Measurements from ENCODE around the gene SUSD1.

SUSD1 gene

GRCh38 chr9:112051812-112052211, 123.3 kb downstream of the SUSD1 start:
- H3K27ac ChIP-seq: no peak overlapping the region
- TF ChIP-seq ZFX (IDR thresholded peaks at IDR 0.05; ENCODE audit: borderline replicate concordance) (no peak), CTCF (IDR thresholded peaks at IDR 0.05) (no peak)

GRCh38 chr9:112050544-112051475, 124.3 kb downstream of the SUSD1 start:
- TF ChIP-seq CTCF (IDR thresholded peaks at IDR 0.05) (no peak), ZFX (IDR thresholded peaks at IDR 0.05; ENCODE audit: borderline replicate concordance) (no peak)
- no peak overlapping the region for H3K27ac ChIP-seq

- H3K27ac ChIP-seq: no peak overlapping the region
Observed at GRCh38 chr9:112049811-112050516, 125.1 kb downstream of the SUSD1 start.

DNA sequence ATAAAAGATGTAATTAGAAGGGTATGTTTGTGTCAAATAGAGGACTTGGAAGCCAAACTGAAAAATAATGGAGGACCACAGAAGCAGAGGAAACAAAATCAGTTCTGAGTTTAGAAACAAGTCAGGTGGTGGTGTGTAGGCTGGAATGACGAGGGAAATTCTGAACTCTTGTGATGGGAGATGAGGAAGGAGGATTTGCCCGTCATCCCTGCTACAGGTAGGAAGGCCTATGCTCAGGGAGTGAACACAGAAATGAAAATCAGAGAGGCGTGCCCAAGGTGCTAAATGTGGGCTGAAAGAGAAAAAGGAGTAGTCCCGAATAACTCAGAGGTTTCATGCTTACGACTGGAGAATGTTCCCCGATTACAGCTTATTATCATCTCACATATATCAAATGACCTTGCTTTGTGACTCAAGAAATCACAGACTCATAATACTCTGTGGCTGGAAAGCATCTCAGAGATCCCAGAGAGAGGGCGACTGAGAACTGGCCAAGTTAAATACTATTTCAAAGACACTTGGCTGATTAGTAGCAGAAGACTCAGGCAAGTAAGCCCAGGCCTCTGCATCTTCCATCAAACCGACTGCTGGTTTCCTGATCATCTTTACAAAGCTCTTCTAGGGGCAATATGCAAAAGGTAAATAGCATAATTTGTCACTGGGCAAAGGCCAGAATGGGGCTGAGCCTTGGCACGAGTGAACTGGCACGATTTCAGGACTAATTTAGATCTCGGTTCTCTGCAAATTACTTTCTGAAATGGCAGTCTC, 126.0 kb downstream of the SUSD1 start:
- TF ChIP-seq ZFX (IDR thresholded peaks at IDR 0.05; ENCODE audit: borderline replicate concordance): no peak
- no peak for TF ChIP-seq CTCF (IDR thresholded peaks at IDR 0.05)
- H3K27ac ChIP-seq: no peak overlapping the region

More at GRCh38 chr9:112049811-112050516, 125.1 kb downstream of the SUSD1 start:
- TF ChIP-seq CTCF (IDR thresholded peaks at IDR 0.05) (no peak), ZFX (IDR thresholded peaks at IDR 0.05; ENCODE audit: borderline replicate concordance) (no peak)

- no peak overlapping the region for H3K27ac ChIP-seq
- TF ChIP-seq CTCF (IDR thresholded peaks at IDR 0.05) (no peak), ZFX (IDR thresholded peaks at IDR 0.05; ENCODE audit: borderline replicate concordance) (no peak)
Observed at GRCh38 chr9:112047538-112048066, 127.5 kb downstream of the SUSD1 start.

DNA sequence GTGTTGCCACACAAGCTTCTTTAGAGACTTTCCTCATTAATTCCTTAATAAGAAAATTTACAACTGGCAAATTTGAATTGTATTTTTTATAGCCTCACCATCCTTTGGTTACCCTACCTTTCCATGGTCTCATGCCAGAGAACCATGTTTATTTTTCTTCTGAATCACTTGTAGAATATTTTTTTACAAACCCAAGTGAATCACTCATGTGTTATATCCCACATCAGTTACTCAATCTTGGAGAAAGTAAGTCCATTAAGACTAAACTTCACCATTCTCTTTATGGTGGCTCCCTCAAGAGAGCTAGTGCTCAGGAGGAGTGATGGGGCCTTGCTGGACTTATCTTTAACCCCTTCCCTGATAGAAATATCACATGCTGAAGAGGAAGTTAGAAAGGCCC, 128.9 kb downstream of the SUSD1 start:
- TF ChIP-seq ZFX (IDR thresholded peaks at IDR 0.05; ENCODE audit: borderline replicate concordance): no peak
- TF ChIP-seq CTCF (IDR thresholded peaks at IDR 0.05): no peak
- H3K27ac ChIP-seq: no peak overlapping the region
